ENCODE results near the gene POLR1G. TPM values are rescaled to one million over a fixed set of nuclear protein-coding genes. Genes with fewer than 3 reads are reported as not detected.

The POLR1G gene
- total RNA-seq, 4 donors from 2014 or later: 0.26 to 11.3 (median 3.5) TPM

GRCh38 chr19:45418802-45419201 lies 12.4 kb downstream of the POLR1G start:
- no peak for DNase-seq
- no peaks in the 10 kb centered on the region for H3K4me1 ChIP-seq
- no peak overlapping the region for H3K4me3 ChIP-seq
- no peak overlapping the region for H3K27ac ChIP-seq
- no peaks in the 10 kb centered on the region for H3K36me3 ChIP-seq
- intact Hi-C loops (cut with DNase I; ENCODE audit: low total_unique reads): no loop called here
- TF ChIP-seq POLR2A (IDR thresholded peaks at IDR 0.05) (no peak), CTCF (IDR thresholded peaks at IDR 0.05) (no peak)
- H3K27me3 ChIP-seq: no peaks in the 10 kb centered on the region
- H3K9me3 ChIP-seq: no peaks in the 10 kb centered on the region

- H3K9me3 ChIP-seq: no peaks in the 10 kb centered on the region
- no peak overlapping the region for H3K4me3 ChIP-seq
- TF ChIP-seq CTCF (IDR thresholded peaks at IDR 0.05) (no peak), POLR2A (IDR thresholded peaks at IDR 0.05) (no peak)
- no peak for DNase-seq
- no peaks in the 10 kb centered on the region for H3K27me3 ChIP-seq
- H3K4me1 ChIP-seq: no peaks in the 10 kb centered on the region
- no peaks in the 10 kb centered on the region for H3K36me3 ChIP-seq
- intact Hi-C loops (cut with DNase I; ENCODE audit: low total_unique reads): no loop called here
- H3K27ac ChIP-seq: no peak overlapping the region
Measured at GRCh38 chr19:45419396-45419795, 13.0 kb downstream of the POLR1G start.

GRCh38 chr19:45419895-45420294 lies 13.5 kb downstream of the POLR1G start:
- Histone ChIP-seq H3K4me1 (no peaks in the 10 kb centered on the region), H3K36me3 (no peaks in the 10 kb centered on the region), H3K4me3 (no peak overlapping the region), H3K27me3 (no peaks in the 10 kb centered on the region), H3K9me3 (no peaks in the 10 kb centered on the region), H3K27ac (no peak overlapping the region)
- DNase-seq: no peak
- intact Hi-C loops (cut with DNase I; ENCODE audit: low total_unique reads): no loop called here
- TF ChIP-seq CTCF (IDR thresholded peaks at IDR 0.05) (no peak), POLR2A (IDR thresholded peaks at IDR 0.05) (no peak)

GRCh38 chr19:45420356-45420755 lies 13.9 kb downstream of the POLR1G start:
- H3K36me3 ChIP-seq: no peaks in the 10 kb centered on the region
- DNase-seq: no peak
- no peaks in the 10 kb centered on the region for H3K9me3 ChIP-seq
- no peak overlapping the region for H3K27ac ChIP-seq
- no peaks in the 10 kb centered on the region for H3K4me1 ChIP-seq
- intact Hi-C loops (cut with DNase I; ENCODE audit: low total_unique reads): no loop called here
- no peaks in the 10 kb centered on the region for H3K27me3 ChIP-seq
- no peak overlapping the region for H3K4me3 ChIP-seq
- TF ChIP-seq CTCF (IDR thresholded peaks at IDR 0.05) (no peak), POLR2A (IDR thresholded peaks at IDR 0.05) (no peak)

- no peaks in the 10 kb centered on the region for H3K4me1 ChIP-seq
- no peak for DNase-seq
- TF ChIP-seq CTCF (IDR thresholded peaks at IDR 0.05): no peak
- TF ChIP-seq POLR2A (IDR thresholded peaks at IDR 0.05): no peak
- H3K36me3 ChIP-seq: no peaks in the 10 kb centered on the region
- intact Hi-C loops (cut with DNase I; ENCODE audit: low total_unique reads): no loop called here
- H3K27me3 ChIP-seq: no peaks in the 10 kb centered on the region
- H3K27ac ChIP-seq: no peak overlapping the region
- no peaks in the 10 kb centered on the region for H3K9me3 ChIP-seq
- H3K4me3 ChIP-seq: no peak overlapping the region
Measured at GRCh38 chr19:45420871-45421270, 14.4 kb downstream of the POLR1G start.

Measured in uterus (tissue), 4 donors.